ENCODE results near the gene CHN1.

Gene CHN1

GRCh38 chr2:175009917-175010621 is 4.9 kb upstream of the CHN1 start:
- DNase-seq: no peak

DNA sequence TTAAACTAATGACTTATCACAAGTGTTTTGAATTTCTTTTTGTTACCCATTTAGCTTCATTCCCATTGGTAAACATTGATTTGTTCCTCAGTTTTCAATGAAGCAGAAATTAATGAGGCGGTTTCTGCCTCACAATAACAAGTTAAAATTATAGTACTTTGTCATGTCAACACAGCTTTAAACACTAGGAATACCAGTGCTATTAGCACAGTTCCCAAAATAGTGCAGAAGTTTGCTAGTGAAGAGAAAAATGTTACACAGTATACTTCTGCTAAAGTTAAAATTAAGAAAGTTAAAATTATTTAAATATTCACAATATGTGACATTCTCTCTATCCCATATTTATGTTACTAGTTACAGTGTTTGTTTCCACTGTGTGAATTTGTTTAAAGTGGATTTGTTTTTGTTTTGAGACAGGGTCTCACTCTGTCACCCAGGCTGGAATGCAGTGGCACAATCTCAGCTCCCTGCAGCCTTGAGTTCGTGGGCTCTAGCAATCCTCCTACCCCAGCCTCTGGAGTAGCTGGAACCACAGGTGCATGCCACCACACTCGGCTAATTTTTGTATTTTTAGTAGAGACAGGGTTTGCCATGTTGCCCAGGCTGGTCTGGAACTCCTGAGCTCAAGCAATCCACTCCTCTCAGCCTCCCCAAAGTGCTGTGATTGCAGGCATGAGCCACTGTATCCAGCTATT is 3.8 kb upstream of the CHN1 start:
- no peak for DNase-seq

GRCh38 chr2:175008009-175008408 is 2.8 kb upstream of the CHN1 start:
- no peak for DNase-seq

DNA sequence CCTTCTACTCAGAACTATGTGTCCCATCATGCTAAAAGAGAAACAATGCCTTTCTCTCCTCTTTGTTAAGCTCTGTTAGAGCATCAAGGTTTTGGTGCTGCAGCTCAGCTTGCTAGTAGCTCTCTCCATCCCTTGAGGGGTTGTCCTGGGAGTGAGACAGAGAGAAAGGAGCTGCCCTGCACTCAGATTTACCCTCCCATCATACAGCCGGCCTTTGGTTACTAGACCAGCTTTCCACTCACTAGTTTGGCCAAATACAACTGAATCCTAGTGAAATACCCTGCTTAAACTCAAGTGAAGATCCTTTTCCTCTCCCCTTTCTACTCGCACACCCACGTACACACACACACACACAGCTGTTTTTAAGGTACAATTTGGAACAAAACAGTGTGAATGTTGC is 2.3 kb upstream of the CHN1 start:
- DNase-seq: no peak

GRCh38 chr2:175006281-175006680 is 1.1 kb upstream of the CHN1 start:
- DNase-seq: no peak

GRCh38 chr2:175005733-175006264 is 618 bp upstream of the CHN1 start:
- DNase-seq: no peak

DNA sequence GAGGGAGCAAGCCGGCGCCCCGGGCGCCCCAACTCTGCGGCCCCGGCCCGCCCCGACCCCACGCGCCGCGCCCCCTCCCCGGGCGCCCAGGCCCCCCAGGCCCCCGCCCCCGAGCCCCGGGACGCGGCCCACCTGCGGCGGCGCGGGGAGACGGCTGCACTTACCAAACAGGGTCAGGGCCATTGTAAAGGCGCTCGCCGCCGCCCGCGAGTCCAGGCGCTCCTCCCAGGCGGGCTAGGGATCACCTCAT is 526 bp downstream of the CHN1 start:
- no peak for DNase-seq

DNA sequence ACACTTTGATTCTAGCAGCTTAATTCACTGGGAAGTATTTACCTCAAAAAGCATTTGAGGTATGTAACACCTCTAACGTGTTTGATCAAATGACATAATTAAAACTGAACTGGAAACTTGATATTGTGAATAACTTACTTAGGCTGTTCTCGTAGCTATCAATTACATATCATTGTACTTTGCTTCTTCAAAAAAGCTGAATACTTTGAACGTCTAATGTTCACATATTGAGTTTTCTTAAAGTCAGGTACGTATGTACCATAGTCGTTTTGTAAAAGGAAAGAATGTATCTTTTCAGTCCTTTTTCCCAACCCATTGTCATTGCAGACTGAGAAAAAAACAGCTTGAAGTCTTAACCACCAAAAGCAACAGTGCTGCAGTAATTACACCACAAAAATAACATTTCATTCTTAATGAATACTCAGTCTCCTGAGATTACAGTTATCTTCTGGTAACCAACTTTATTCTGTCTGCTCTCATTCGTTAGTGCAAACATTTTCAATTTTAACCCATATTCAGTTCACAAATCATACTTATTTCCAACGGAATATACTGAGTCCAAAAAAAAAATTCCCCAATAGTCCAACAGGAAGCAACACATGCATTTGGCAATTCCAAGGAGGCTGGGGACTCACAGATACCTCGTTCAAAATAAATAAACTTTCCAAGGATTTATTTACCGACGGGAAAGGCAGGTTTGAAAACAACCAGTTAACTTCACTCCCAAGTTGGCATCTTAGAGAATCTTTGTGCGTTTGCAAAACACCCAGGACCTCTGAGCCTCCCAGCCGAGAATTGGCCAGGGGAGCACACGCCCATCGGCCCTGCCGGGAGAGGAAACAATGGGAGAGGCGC is 1.1 kb downstream of the CHN1 start:
- no peak for DNase-seq

DNA sequence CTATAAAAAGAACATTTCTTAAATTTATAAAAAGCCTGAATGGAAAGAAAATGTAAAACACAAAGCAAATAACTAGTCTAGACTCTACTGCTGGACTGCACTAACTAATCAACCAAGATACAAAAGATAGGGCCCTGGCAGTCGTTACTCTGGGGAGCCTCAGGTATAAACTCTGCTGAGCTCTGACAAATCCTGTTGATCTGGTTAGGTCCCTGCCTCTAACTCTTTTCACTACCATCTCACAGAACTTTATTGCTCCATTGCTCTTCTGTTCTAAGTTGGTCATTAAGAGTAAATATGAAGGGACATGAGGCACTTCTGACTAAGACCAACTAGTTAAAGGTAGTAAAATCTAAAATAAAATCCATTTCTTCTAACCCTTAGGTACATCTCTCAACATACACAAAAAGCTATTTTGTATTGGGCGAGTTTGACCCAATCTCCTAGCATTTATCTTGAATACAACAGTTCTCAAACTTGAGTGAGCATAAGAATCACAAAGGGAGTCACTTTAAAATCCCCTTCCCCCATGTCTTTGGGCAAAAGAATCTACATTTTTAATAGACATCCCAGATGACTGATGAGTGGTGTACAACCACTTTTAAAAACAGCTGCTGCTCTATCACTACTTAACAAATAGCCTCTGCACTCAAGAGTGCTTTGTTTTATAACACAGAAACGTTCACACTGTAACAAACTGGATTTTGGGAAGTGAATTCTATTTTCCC is 2.5 kb downstream of the CHN1 start:
- DNase-seq: no peak

GRCh38 chr2:175001566-175001965 is 3.6 kb downstream of the CHN1 start:
- no peak for DNase-seq

DNA sequence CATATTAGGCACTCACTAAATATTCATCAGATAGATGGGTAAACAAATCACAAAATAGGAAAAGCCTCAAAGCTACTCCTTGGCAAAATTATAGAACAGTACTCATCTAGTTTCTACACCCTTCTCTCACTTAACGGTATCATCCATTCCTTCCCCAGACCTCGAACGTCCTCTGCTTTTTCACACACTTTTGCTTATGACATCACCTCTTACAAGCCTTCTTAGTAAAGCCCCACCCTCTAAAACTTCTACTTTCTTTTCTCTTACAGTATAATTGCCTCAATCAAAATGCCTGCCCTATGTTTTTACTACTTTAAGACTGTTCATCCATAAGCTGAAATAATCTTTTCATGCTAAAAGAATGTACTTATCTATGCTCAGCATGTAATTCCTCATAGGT is 8.1 kb downstream of the CHN1 start:
- no peak for DNase-seq

GRCh38 chr2:174996622-174997021 is 8.6 kb downstream of the CHN1 start:
- DNase-seq: no peak

DNA sequence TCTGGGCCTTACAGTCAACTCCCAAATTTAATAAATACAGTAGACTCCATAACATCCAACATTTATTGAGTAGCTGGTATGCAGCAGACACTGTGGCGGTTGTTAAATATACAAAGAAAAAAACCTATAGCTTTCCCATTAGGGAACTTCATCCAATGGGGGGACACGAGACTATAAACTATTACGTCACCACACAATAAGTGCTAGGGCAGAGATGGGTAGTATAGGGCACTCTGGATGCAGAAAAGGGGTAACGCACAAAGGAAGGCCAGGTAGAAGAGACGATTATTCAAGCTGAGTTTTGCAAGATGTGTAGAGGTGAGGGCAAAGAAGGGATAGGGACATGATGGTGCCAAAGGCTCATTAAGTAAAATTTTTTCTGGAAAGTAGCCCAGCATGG is 10.8 kb downstream of the CHN1 start:
- no peak for DNase-seq

GRCh38 chr2:174992886-174993285 is 12.3 kb downstream of the CHN1 start:
- DNase-seq: no peak

- no peak for DNase-seq
These were observed 19.6 kb downstream of the CHN1 start for GRCh38 chr2:174985614-174986013.

DNA sequence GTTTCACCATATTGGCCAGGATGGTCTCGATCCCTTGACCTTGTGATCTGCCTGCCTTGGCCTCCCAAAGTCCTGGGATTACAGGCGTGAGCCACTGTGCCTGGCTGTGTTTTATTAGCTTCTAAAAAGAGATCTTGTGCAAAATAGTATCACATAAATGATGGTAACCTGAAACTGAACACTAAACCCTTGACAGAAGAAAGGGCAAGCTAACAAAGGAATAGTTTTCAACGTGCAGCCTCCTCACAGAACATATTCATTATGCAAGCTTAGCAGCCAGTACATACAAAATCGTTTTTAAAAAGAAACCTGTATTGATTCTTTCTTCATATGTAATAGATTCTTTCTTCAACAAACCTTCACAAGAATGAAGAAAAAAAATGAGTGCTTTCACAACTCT is 20.6 kb downstream of the CHN1 start:
- DNase-seq: no peak

- DNase-seq: no peak
These were observed 23.9 kb downstream of the CHN1 start for GRCh38 chr2:174981331-174981730.

DNA sequence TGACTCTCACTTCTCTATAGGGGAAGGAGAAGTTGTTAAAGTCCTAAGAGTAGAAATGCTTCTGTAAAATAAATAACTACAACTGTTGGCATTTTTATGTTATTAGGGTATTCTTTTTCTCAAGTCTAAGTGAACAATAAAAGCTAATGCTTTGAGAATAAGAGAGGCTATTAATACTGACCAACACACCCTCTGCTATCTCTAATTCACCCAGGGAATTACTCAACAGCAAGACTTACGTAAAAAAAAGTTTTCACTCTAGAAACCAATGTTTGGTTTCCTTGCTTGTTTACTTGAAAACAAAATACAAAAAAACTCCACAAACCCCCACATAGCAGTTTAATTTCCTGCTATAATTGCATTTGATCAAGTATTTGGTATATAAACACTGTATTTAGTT is 25.2 kb downstream of the CHN1 start:
- no peak for DNase-seq

GRCh38 chr2:174977364-174977763 is 27.8 kb downstream of the CHN1 start:
- no peak for DNase-seq

DNA sequence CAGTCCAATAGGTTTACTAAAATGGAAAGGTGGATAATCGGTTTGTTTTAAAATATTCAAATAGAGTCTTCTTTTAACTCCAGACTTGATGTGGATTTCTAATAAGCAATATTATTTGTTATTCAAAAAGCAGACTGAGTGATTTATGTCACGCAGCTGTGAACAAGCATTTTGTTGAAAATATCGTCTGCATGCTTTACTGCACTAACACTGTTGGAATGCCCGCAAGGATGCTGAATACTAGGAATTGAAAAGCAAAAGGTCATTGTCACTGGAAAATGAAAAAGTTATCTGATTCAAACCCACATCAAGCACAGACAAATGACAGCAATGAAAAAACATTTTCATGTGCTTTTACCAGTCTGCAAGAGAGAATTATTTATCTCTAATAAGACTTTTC is 31.1 kb downstream of the CHN1 start:
- DNase-seq: no peak

- no peak for DNase-seq
These were observed 32.3 kb downstream of the CHN1 start for GRCh38 chr2:174972924-174973323.

- DNase-seq: no peak
These were observed 33.1 kb downstream of the CHN1 start for GRCh38 chr2:174971868-174972781.
